SK-N-MC (cell line): Measurements from ENCODE around the gene KLK4.

Source experiments
- EZH2 ChIP-seq: fragments of 200-600 bp; sonication (generic); IDR thresholded peaks from one replicate; pipeline ENCODE4 v1.6.1; 2017; ENCODE audit warnings: antibody characterized with exemption
- POLR2AphosphoS5 ChIP-seq: IDR thresholded peaks from 2 replicates; pipeline ENCODE4 v1.6.1; 2012; ENCODE audit warnings: mild to moderate bottlenecking, low read depth, low read length, borderline replicate concordance

DNA sequence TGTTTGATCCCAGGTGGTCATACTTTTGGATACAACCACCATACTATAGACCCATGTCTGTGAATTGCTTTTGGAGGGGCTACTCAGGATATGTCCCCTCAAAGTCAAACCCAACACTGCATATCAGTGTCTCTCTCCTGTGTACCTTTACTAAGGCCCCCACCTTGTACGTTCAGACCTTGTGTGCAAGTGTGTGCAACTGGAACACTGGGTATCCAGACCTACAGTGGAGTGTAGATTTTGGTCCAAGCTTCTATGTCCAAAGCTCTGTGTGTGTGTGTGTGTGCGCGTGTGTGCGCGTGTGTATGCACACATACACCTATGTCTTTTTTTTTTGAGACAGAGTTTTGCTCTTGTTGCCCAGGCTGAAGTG lies 20.0 kb downstream of the KLK4 start:
- TF ChIP-seq EZH2 (no peak), POLR2AphosphoS5 (no peak)
